H1 (cell line): ENCODE measurements around the gene CCDC171. TPM values are rescaled to one million over a fixed set of nuclear protein-coding genes. Genes with fewer than 3 reads are reported as not detected.

ENCODE experiments used
- EGR1 ChIP-seq: IDR thresholded peaks from 2 replicates; pipeline ENCODE4 v1.6.1; 2011; ENCODE audit warnings: low read depth, low read length, borderline replicate concordance
- GTF2F1 ChIP-seq: IDR thresholded peaks from 2 replicates; pipeline ENCODE4 v1.6.1; 2012; ENCODE audit warnings: low read depth, low read length, improper control_type of control experiment, borderline replicate concordance
- JUN ChIP-seq: IDR thresholded peaks from 2 replicates; pipeline ENCODE4 v1.6.1; 2011; ENCODE audit warnings: low read depth, mild to moderate bottlenecking, improper control_type of control experiment, low read length
- SP2 ChIP-seq: IDR thresholded peaks from 2 replicates; pipeline ENCODE4 v1.6.1; 2012; ENCODE audit warnings: mild to moderate bottlenecking, low read length, inconsistent platforms
- SRF ChIP-seq: IDR thresholded peaks from 2 replicates; pipeline ENCODE4 v1.6.1; 2011; ENCODE audit warnings: mild to moderate bottlenecking, low read depth, low read length, moderate library complexity
- SUZ12 ChIP-seq: fragments of 200-600 bp; sonication (generic); IDR thresholded peaks from 2 replicates; pipeline ENCODE4 v1.6.1; 2012; ENCODE audit warnings: mild to moderate bottlenecking, inconsistent platforms, low read length, moderate library complexity, mixed read lengths
- TAF1 ChIP-seq: IDR thresholded peaks from 2 replicates; pipeline ENCODE4 v1.6.1; 2011; ENCODE audit warnings: mild to moderate bottlenecking, low read depth, low read length
- polyA plus RNA-seq, 7 experiments: library from polyadenylated mRNA; depleted of rRNA in 3 of 7; stranded (reverse) in 5 of 7; unstranded in 2 of 7; fragments of >200 nt in 5 of 7; fragments of 200-250 nt in 2 of 7; gene quantifications; 1 replicate in 5 of 7; 2 replicates in 1 of 7; 4 replicates in 1 of 7; pipeline versions ENCODE4 v1.2.1 to v1.2.3, GENCODE V29; 2011 to 2013; ENCODE audit warnings: missing spikeins in 2 of 7, mixed read lengths in 2 of 7
- total RNA-seq: library from RNA; stranded (reverse); fragmentation: NEBNext Ultra II Directional; extraction: Animal tissue kit (Norgen Biotek cat#: 25700); gene quantifications from 2 replicates; pipeline ENCODE4 v1.2.1, GENCODE V29; 2021
- TF ChIP-seq, protein P1 (sequence below): fragments of 300-600 bp; sonication (generic); IDR thresholded peaks from 2 replicates; pipeline ENCODE4 v1.7.1; 2012; ENCODE audit warnings: low read length, moderate library complexity, mild to moderate bottlenecking, inconsistent platforms; ENCODE audit not compliant: insufficient replicate concordance

CCDC171 gene
- total and polyA plus RNA-seq, 2 of the 8 experiments (the other 6 are each of a cell fraction or from before 2014, with no cell fraction given), result 0.83 to 2.3 TPM

DNA sequence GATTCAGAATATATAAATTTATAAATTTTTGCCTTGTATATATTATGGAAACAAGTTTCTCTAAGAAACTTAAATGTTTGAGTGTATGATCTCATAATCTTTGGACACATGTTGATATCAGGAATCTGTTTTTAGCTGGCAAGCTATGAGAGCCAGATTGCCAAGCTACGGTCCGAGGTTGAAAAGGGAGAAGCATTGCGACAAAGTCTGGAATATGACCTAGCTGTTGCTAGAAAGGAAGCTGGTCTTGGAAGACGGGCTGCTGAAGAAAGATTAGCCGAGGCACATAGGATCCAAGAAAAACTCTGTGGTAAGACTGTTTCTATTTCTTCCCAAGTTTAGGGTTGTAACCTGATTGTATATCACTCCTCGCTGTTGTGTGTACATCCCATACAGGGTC, 25.9 kb downstream of the CCDC171 start (continued):
- TF ChIP-seq, protein P1, sequence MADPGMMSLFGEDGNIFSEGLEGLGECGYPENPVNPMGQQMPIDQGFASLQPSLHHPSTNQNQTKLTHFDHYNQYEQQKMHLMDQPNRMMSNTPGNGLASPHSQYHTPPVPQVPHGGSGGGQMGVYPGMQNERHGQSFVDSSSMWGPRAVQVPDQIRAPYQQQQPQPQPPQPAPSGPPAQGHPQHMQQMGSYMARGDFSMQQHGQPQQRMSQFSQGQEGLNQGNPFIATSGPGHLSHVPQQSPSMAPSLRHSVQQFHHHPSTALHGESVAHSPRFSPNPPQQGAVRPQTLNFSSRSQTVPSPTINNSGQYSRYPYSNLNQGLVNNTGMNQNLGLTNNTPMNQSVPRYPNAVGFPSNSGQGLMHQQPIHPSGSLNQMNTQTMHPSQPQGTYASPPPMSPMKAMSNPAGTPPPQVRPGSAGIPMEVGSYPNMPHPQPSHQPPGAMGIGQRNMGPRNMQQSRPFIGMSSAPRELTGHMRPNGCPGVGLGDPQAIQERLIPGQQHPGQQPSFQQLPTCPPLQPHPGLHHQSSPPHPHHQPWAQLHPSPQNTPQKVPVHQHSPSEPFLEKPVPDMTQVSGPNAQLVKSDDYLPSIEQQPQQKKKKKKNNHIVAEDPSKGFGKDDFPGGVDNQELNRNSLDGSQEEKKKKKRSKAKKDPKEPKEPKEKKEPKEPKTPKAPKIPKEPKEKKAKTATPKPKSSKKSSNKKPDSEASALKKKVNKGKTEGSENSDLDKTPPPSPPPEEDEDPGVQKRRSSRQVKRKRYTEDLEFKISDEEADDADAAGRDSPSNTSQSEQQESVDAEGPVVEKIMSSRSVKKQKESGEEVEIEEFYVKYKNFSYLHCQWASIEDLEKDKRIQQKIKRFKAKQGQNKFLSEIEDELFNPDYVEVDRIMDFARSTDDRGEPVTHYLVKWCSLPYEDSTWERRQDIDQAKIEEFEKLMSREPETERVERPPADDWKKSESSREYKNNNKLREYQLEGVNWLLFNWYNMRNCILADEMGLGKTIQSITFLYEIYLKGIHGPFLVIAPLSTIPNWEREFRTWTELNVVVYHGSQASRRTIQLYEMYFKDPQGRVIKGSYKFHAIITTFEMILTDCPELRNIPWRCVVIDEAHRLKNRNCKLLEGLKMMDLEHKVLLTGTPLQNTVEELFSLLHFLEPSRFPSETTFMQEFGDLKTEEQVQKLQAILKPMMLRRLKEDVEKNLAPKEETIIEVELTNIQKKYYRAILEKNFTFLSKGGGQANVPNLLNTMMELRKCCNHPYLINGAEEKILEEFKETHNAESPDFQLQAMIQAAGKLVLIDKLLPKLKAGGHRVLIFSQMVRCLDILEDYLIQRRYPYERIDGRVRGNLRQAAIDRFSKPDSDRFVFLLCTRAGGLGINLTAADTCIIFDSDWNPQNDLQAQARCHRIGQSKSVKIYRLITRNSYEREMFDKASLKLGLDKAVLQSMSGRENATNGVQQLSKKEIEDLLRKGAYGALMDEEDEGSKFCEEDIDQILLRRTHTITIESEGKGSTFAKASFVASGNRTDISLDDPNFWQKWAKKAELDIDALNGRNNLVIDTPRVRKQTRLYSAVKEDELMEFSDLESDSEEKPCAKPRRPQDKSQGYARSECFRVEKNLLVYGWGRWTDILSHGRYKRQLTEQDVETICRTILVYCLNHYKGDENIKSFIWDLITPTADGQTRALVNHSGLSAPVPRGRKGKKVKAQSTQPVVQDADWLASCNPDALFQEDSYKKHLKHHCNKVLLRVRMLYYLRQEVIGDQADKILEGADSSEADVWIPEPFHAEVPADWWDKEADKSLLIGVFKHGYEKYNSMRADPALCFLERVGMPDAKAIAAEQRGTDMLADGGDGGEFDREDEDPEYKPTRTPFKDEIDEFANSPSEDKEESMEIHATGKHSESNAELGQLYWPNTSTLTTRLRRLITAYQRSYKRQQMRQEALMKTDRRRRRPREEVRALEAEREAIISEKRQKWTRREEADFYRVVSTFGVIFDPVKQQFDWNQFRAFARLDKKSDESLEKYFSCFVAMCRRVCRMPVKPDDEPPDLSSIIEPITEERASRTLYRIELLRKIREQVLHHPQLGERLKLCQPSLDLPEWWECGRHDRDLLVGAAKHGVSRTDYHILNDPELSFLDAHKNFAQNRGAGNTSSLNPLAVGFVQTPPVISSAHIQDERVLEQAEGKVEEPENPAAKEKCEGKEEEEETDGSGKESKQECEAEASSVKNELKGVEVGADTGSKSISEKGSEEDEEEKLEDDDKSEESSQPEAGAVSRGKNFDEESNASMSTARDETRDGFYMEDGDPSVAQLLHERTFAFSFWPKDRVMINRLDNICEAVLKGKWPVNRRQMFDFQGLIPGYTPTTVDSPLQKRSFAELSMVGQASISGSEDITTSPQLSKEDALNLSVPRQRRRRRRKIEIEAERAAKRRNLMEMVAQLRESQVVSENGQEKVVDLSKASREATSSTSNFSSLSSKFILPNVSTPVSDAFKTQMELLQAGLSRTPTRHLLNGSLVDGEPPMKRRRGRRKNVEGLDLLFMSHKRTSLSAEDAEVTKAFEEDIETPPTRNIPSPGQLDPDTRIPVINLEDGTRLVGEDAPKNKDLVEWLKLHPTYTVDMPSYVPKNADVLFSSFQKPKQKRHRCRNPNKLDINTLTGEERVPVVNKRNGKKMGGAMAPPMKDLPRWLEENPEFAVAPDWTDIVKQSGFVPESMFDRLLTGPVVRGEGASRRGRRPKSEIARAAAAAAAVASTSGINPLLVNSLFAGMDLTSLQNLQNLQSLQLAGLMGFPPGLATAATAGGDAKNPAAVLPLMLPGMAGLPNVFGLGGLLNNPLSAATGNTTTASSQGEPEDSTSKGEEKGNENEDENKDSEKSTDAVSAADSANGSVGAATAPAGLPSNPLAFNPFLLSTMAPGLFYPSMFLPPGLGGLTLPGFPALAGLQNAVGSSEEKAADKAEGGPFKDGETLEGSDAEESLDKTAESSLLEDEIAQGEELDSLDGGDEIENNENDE, result no peak
- TF ChIP-seq SP2, result no peak
- TF ChIP-seq EGR1, result no peak
- TF ChIP-seq JUN, result no peak
- TF ChIP-seq SUZ12, result no peak
- no peak for TF ChIP-seq SRF
- TF ChIP-seq GTF2F1, result no peak
- no peak for TF ChIP-seq TAF1
